ENCODE results near the gene SLC2A13. TPM values are rescaled to one million over a fixed set of nuclear protein-coding genes. Genes with fewer than 3 reads are reported as not detected.

SLC2A13 gene
- total and polyA plus RNA-seq, 10 of the 15 experiments (the other 5 are each of a cell fraction or from before 2014, with no cell fraction given): 0.05 to 3.7 (median 0.25) TPM

GRCh38 chr12:39804898-39805297 is 301.0 kb downstream of the SLC2A13 start:
- TF ChIP-seq SPI1 (IDR thresholded peaks at IDR 0.05; ENCODE audit: borderline replicate concordance, insufficient read depth, low read depth, low read length) (no peak), REST (IDR thresholded peaks at IDR 0.05; ENCODE audit: low read depth, low read length) (no peak), TCF7 (IDR thresholded peaks at IDR 0.05; ENCODE audit: borderline replicate concordance) (no peak), CEBPB (IDR thresholded peaks at IDR 0.05; ENCODE audit: borderline replicate concordance in 1 of 2, low read depth in 2 of 2, low read length in 2 of 2) (no peak), BCL3 (IDR thresholded peaks at IDR 0.05; ENCODE audit: borderline replicate concordance, insufficient read depth, low read depth, low read length, poor library complexity, severe bottlenecking) (no peak), PAX5 (IDR thresholded peaks at IDR 0.05; ENCODE audit: borderline replicate concordance, low read depth, low read length) (no peak)
- intact Hi-C loops (cut with micrococcal nuclease; ENCODE audit: unreplicated experiment): no loop called here
- ChIA-PET POLR2A (no interaction called here), CTCF (no interaction called here), SMC1A (ENCODE audit: uncharacterized antibody, unreplicated experiment) (no interaction called here), RAD21 (ENCODE audit: unreplicated experiment) (no interaction called here)
- WGBS (ENCODE audit: insufficient coverage, insufficient replicate concordance, low lambda C conversion rate, missing lambda C conversion rate): 28% methylated on average over 4 of the region's 4 CpGs
- no peak overlapping the region for H3K27ac ChIP-seq (ENCODE audit: control insufficient read depth, insufficient read depth)
- H3K4me3 ChIP-seq: no peak overlapping the region
- H4K20me1 ChIP-seq (ENCODE audit: control insufficient read depth, insufficient read depth): no peaks in the 10 kb centered on the region
- H3K4me2 ChIP-seq (ENCODE audit: control insufficient read depth, insufficient read depth): no peak overlapping the region
- H3K9ac ChIP-seq (ENCODE audit: control insufficient read depth, insufficient read depth, low read length): no peak overlapping the region
- DNase-seq (ENCODE audit: low read depth, low spot score) (no peak), ATAC-seq (peak; percentile 47), FAIRE-seq (no peak)
- H3K4me1 ChIP-seq (ENCODE audit: control insufficient read depth, insufficient read depth, low read length): no peaks in the 10 kb centered on the region
- in situ Hi-C loops (cut with MboI): no loop called here
- no peaks in the 10 kb centered on the region for H3K36me3 ChIP-seq (ENCODE audit: control insufficient read depth in 2 of 2, insufficient read depth in 2 of 2, low read length in 1 of 2)
- H3K79me2 ChIP-seq (ENCODE audit: control insufficient read depth, insufficient read depth, low read length): no peaks in the 10 kb centered on the region
- no TSS peak for BruUV-seq (replicated peaks)
- no peaks in the 10 kb centered on the region for H3K9me3 ChIP-seq (replicated peaks; ENCODE audit: control insufficient read depth, insufficient read depth, low read length)
- no peaks in the 10 kb centered on the region for H3K27me3 ChIP-seq (replicated peaks in 1 of 2; ENCODE audit: control insufficient read depth in 2 of 2, insufficient read depth in 2 of 2, low read length in 1 of 2)
- H2AFZ ChIP-seq (ENCODE audit: control insufficient read depth, low read depth, low read length): no peak overlapping the region

All from GM12878 (cell line).